HL-60 (cell line): ENCODE results near the gene FOXO6.

Experiments
- DNase-seq, 2 experiments: peaks; one replicate each; pipeline ENCODE4 v3.0.0-alpha.2; 2010 to 2020; ENCODE audit warnings: low read depth in 1 of 2, low spot score in 1 of 2
- H3K27ac ChIP-seq: fragments of 250-450 bp; sonication (Bioruptor Pico); replicated peaks from 2 replicates; pipeline ENCODE4 v1.5.1; 2020; ENCODE audit warnings: mild to moderate bottlenecking, moderate library complexity
- H3K27me3 ChIP-seq: fragments of 250-450 bp; sonication (Bioruptor Pico); 2 replicates; pipeline ENCODE4 v1.5.1; 2021; ENCODE audit warnings: mild to moderate bottlenecking, moderate library complexity; ENCODE audit not compliant: insufficient read depth, poor library complexity, severe bottlenecking
- H3K4me3 ChIP-seq: replicated peaks from 2 replicates; pipeline ENCODE4 v1.5.1; 2011; ENCODE audit warnings: mild to moderate bottlenecking, control low read depth, low read length; ENCODE audit not compliant: insufficient read depth
- GABPA ChIP-seq: IDR thresholded peaks from 2 replicates; pipeline ENCODE4 v1.6.1; 2012; ENCODE audit warnings: low read depth
- POLR2AphosphoS5 ChIP-seq: IDR thresholded peaks from 2 replicates; pipeline ENCODE4 v1.6.1; 2012; ENCODE audit warnings: low read depth
- SPI1 ChIP-seq: IDR thresholded peaks from 2 replicates; pipeline ENCODE4 v1.6.1; 2012; ENCODE audit warnings: low read depth, mild to moderate bottlenecking, borderline replicate concordance
- TF ChIP-seq, protein P1 (sequence below): IDR thresholded peaks from 2 replicates; pipeline ENCODE4 v1.6.1; 2012; ENCODE audit warnings: low read depth; ENCODE audit not compliant: insufficient replicate concordance
- TF ChIP-seq, protein P2 (sequence below): IDR thresholded peaks from one replicate; pipeline ENCODE4 v1.5.1; 2011; ENCODE audit warnings: low read length, control low read depth, inconsistent platforms; ENCODE audit not compliant: insufficient read depth

FOXO6 gene

DNA sequence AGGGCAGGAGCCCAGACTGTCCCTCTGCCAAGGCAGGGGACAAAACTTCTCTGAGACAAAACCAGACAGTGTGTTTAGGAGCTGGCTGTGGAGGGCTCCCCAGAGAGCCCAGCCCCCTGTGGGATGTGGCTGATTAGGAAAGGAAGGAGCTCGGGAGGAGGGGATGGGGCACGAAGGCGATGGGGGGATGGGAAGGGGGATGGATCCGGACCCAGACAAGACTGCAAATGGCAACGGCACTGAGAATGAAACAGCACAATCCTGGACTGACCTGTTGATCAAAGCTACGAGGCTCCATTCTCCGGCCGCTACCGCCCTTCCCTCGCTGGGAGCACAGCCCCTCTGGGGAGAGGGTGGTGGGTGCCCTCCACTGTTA is 33.1 kb downstream of the FOXO6 start:
- Histone ChIP-seq H3K4me3 (no peak overlapping the region), H3K27me3 (peaks cover 3% of the 10 kb centered on the region), H3K27ac (no peak overlapping the region)
- no peak for DNase-seq
- TF ChIP-seq, protein P1, sequence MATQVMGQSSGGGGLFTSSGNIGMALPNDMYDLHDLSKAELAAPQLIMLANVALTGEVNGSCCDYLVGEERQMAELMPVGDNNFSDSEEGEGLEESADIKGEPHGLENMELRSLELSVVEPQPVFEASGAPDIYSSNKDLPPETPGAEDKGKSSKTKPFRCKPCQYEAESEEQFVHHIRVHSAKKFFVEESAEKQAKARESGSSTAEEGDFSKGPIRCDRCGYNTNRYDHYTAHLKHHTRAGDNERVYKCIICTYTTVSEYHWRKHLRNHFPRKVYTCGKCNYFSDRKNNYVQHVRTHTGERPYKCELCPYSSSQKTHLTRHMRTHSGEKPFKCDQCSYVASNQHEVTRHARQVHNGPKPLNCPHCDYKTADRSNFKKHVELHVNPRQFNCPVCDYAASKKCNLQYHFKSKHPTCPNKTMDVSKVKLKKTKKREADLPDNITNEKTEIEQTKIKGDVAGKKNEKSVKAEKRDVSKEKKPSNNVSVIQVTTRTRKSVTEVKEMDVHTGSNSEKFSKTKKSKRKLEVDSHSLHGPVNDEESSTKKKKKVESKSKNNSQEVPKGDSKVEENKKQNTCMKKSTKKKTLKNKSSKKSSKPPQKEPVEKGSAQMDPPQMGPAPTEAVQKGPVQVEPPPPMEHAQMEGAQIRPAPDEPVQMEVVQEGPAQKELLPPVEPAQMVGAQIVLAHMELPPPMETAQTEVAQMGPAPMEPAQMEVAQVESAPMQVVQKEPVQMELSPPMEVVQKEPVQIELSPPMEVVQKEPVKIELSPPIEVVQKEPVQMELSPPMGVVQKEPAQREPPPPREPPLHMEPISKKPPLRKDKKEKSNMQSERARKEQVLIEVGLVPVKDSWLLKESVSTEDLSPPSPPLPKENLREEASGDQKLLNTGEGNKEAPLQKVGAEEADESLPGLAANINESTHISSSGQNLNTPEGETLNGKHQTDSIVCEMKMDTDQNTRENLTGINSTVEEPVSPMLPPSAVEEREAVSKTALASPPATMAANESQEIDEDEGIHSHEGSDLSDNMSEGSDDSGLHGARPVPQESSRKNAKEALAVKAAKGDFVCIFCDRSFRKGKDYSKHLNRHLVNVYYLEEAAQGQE, result no peak
- no peak for TF ChIP-seq POLR2AphosphoS5

DNA sequence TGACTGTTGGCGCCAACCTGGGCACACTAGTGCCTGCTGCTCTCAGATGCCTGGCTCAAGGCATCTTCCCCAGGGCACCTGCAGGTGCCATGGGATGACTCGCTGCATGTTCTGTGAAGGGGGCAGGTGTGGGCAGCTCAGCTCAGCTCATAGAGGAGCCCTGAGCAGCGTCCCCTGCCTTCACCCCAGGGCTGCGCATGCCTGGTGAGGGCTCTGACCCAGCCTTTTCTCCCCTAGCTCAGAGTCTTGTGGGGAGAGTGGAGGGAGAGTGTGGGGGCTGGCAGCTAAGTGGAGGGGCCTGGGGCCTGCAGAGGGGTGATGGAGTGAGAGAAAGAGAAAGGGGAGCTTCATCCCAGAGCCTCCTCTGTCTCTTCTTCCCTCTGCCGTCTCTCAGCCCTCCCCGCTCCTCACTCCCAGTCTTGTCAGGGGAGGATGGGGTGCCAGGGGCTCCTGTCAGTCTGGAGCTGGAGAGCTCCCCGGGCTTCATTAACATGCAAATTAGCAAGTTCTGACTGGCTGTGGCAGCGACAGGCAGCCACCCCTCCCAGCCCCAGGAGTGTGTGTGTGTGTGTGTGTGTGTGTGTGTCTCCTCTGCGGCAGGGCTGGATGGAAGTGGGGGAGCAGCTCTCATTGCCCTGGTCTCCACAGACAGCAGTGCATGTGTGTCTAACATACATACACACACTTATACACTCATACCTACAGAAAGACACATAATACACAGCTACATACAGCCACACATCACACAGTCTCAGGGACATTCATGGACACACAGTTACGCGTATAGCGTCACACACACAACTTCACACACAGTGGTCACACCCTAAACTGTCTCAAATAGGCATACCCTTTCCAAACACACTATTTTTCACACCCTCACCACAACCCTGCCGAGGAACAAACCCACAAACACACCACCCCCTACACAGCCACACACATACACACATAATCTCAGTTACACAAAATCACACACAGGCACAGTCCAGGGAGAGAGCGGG is 34.0 kb downstream of the FOXO6 start:
- Histone ChIP-seq H3K4me3 (no peak overlapping the region), H3K27me3 (peaks cover 3% of the 10 kb centered on the region), H3K27ac (no peak overlapping the region)
- DNase-seq, result no peak
- TF ChIP-seq, protein P2, sequence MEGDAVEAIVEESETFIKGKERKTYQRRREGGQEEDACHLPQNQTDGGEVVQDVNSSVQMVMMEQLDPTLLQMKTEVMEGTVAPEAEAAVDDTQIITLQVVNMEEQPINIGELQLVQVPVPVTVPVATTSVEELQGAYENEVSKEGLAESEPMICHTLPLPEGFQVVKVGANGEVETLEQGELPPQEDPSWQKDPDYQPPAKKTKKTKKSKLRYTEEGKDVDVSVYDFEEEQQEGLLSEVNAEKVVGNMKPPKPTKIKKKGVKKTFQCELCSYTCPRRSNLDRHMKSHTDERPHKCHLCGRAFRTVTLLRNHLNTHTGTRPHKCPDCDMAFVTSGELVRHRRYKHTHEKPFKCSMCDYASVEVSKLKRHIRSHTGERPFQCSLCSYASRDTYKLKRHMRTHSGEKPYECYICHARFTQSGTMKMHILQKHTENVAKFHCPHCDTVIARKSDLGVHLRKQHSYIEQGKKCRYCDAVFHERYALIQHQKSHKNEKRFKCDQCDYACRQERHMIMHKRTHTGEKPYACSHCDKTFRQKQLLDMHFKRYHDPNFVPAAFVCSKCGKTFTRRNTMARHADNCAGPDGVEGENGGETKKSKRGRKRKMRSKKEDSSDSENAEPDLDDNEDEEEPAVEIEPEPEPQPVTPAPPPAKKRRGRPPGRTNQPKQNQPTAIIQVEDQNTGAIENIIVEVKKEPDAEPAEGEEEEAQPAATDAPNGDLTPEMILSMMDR, result no peak
- TF ChIP-seq, protein P1, result no peak
- no peak for TF ChIP-seq GABPA
- no peak for TF ChIP-seq SPI1
- TF ChIP-seq POLR2AphosphoS5, result no peak

DNA sequence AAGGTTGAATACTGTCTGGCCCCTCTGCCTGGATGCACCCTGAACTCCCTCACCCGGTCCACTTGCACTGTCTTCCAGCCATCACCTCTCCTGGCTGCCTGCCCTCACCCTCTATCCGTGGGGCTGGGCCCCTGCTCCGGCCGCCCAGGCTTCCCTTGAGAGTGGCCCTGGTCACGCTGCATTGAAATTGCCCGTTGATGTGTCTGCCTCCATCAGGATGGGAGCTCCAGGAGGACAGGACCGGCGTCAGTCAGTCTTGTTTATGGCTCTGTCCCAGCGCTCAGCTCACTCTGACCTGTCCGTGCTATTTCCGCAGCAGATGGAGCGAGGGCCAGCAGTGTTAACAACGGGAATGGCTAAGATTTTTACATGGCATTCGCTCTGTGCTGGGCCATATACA is 34.9 kb downstream of the FOXO6 start:
- DNase-seq, result no peak
- Histone ChIP-seq H3K27me3 (peaks cover 3% of the 10 kb centered on the region), H3K4me3 (no peak overlapping the region), H3K27ac (no peak overlapping the region)
- TF ChIP-seq SPI1, result no peak
- TF ChIP-seq, protein P1, result no peak

DNA sequence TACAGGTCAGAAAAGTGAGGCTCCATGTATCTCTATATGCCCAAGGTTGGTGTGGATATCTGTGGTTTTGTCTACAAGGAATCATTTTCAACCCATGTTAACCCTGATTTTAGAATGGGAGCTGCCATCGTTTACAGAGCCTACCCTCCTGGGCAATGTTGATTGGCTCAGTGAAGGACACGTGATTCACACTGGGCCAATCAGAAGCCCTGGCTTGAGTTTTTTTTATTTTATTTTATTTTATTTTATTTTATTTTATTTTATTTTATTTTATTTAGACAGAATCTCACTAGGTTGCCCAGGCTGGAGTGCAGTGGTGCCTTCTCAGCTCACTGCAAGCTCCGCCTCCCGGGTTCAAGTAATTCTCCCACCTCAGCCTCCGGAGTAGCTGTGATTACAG is 35.8 kb downstream of the FOXO6 start:
- Histone ChIP-seq H3K27ac (no peak overlapping the region), H3K27me3 (peaks cover 3% of the 10 kb centered on the region), H3K4me3 (no peak overlapping the region)
- no peak for TF ChIP-seq SPI1
- TF ChIP-seq POLR2AphosphoS5, result no peak
- TF ChIP-seq, protein P2, result no peak
- TF ChIP-seq, protein P1, result no peak
- TF ChIP-seq GABPA, result no peak
- no peak for DNase-seq
